K562 (cell line): ENCODE results near the gene NT5C1A. TPM values are rescaled to one million over a fixed set of nuclear protein-coding genes. Genes with fewer than 3 reads are reported as not detected.

ENCODE experiments used
- ATAC-seq: fragments of 200-7000 bp; cut with Tn5 transposase; 3 replicates; pipeline ENCODE4 v1.9.1; 2020; ENCODE audit warnings: moderate library complexity
- BruUV-seq: library from RNA; stranded (reverse); fragments of 400-500 nt; replicated peaks from 2 replicates; lab custom pipeline; 2021; lab: Mats Ljungman, UMichigan
- CTCF ChIA-PET: fragments of 300-600 bp; formaldehyde crosslinking; extraction: SDS; loops from one replicate; lab custom pipeline; 2021; ENCODE audit warnings: low intra/inter-chr PET ratio; lab: Yijun Ruan, JAX
- POLR2A ChIA-PET: fragments of 300-600, 350-650 bp; sonication (Branson Sonifier 250); formaldehyde crosslinking; extraction: SDS; loops from one replicate; lab custom pipeline; 2021; ENCODE audit warnings: antibody characterized with exemption, inconsistent platforms; lab: Yijun Ruan, JAX
- DNase-seq, 4 experiments: peaks; one replicate each; pipeline versions ENCODE4 v3.0.0 to v3.0.0-alpha.2; 2011 to 2018; ENCODE audit warnings: low spot score in 3 of 4, mixed read lengths in 3 of 4; ENCODE audit errors: extremely low read depth in 1 of 4
- FAIRE-seq: peaks from 2 replicates; lab custom pipeline; 2011; peaks lifted over from hg19 to GRCh38; lab: Jason Lieb, UNC
- H2AFZ ChIP-seq: 2 replicates; pipeline ENCODE4 v1.6.0; 2011; ENCODE audit warnings: low read depth, low read length, control low read depth, inconsistent platforms
- H3K27ac ChIP-seq: fragments of 200-600 bp; 3 replicates; pipeline ENCODE4 v1.8.0; 2011; ENCODE audit warnings: low read depth, mild to moderate bottlenecking, control low read depth, inconsistent platforms, low read length, moderate library complexity, mixed read lengths; ENCODE audit errors: extremely low read depth
- H3K27me3 ChIP-seq, 2 experiments: fragments of 300-600 bp in 1 of 2; 2 replicates in 1 of 2; 3 replicates in 1 of 2; pipeline versions ENCODE4 v1.6.0 to v1.8.0; 2011; ENCODE audit warnings: inconsistent platforms in 2 of 2, low read length in 2 of 2, mild to moderate bottlenecking in 1 of 2, mixed read lengths in 1 of 2, moderate library complexity in 1 of 2; ENCODE audit not compliant: control insufficient read depth in 2 of 2, insufficient read depth in 2 of 2
- H3K36me3 ChIP-seq: fragments of 300-600 bp; 3 replicates; pipeline ENCODE4 v1.8.0; 2011; ENCODE audit warnings: mild to moderate bottlenecking, low read length, inconsistent platforms; ENCODE audit not compliant: control insufficient read depth, insufficient read depth
- H3K4me1 ChIP-seq, 2 experiments: fragments of 200-600 bp in 1 of 2; replicated peaks in 1 of 2; 2 replicates in 1 of 2; 3 replicates in 1 of 2; pipeline versions ENCODE4 v1.5.1 to v1.8.0; 2011; ENCODE audit warnings: inconsistent platforms in 2 of 2, low read length in 2 of 2, mild to moderate bottlenecking in 1 of 2, mixed read lengths in 1 of 2, moderate library complexity in 1 of 2; ENCODE audit not compliant: control insufficient read depth in 2 of 2, insufficient read depth in 2 of 2
- H3K4me2 ChIP-seq: 2 replicates; pipeline ENCODE4 v1.6.1; 2011; ENCODE audit warnings: low read length, control low read depth, inconsistent platforms, mixed read lengths; ENCODE audit not compliant: insufficient read depth
- H3K4me3 ChIP-seq: fragments of 200-600 bp; sonication (generic), shearing (Covaris generic); 2 replicates; pipeline ENCODE4 v1.5.1; 2016; ENCODE audit warnings: control low read depth, inconsistent platforms
- H3K79me2 ChIP-seq: fragments of 200-600 bp; 3 replicates; pipeline ENCODE4 v1.8.0; 2011; ENCODE audit warnings: low read length, inconsistent platforms; ENCODE audit not compliant: control insufficient read depth, insufficient read depth
- H3K9ac ChIP-seq, 2 experiments: 2 replicates each; pipeline versions ENCODE4 v1.6.0 to v1.6.1; 2011; ENCODE audit warnings: low read depth in 2 of 2, low read length in 2 of 2, control low read depth in 1 of 2, inconsistent platforms in 1 of 2, mild to moderate bottlenecking in 1 of 2, mixed read lengths in 1 of 2; ENCODE audit not compliant: insufficient read depth in 1 of 2
- H3K9me1 ChIP-seq: one replicate; pipeline ENCODE4 v1.6.0; 2011; ENCODE audit warnings: inconsistent platforms, mild to moderate bottlenecking, low read length, moderate library complexity; ENCODE audit not compliant: control insufficient read depth, insufficient read depth
- H3K9me3 ChIP-seq: replicated peaks from 2 replicates; pipeline ENCODE4 v1.5.1; 2011; ENCODE audit warnings: low read depth, low read length, inconsistent platforms; ENCODE audit not compliant: control insufficient read depth, insufficient read depth
- H4K20me1 ChIP-seq: replicated peaks from 2 replicates; pipeline ENCODE4 v1.6.1; 2011; ENCODE audit warnings: low read length, inconsistent platforms, mixed read lengths; ENCODE audit not compliant: control insufficient read depth, insufficient read depth
- AFF4 ChIP-seq: sonication (generic); formaldehyde crosslinking; IDR thresholded peaks from 2 replicates; pipeline ENCODE4 v1.8.0; 2023; ENCODE audit warnings: mild to moderate bottlenecking, missing genetic modification reagents
- CLOCK ChIP-seq: fragments of 250-450 bp; sonication (Bioruptor Pico); IDR thresholded peaks from 2 replicates; pipeline ENCODE4 v1.4.0; 2020; ENCODE audit warnings: mild to moderate bottlenecking, moderate library complexity, borderline replicate concordance
- CREBBP ChIP-seq: IDR thresholded peaks from one replicate; pipeline ENCODE4 v1.6.1; 2012; ENCODE audit warnings: low read depth, mild to moderate bottlenecking, control low read depth, inconsistent platforms, low read length
- EP400 ChIP-seq: fragments of 450-650 bp; IDR thresholded peaks from 2 replicates; pipeline ENCODE4 v1.6.1; 2017; ENCODE audit warnings: antibody characterized with exemption, mild to moderate bottlenecking, moderate library complexity
- SMAD2 ChIP-seq: fragments of 150-350 bp; IDR thresholded peaks from 2 replicates; pipeline ENCODE4 v1.6.1; 2014; ENCODE audit warnings: low read depth, mild to moderate bottlenecking, low read length
- YY1 ChIP-seq, 3 experiments: IDR thresholded peaks; 2 replicates each; pipeline ENCODE4 v1.6.1; 2011; ENCODE audit warnings: low read length in 2 of 3, mild to moderate bottlenecking in 2 of 3, moderate library complexity in 2 of 3, borderline replicate concordance in 1 of 3, control low read depth in 1 of 3, low read depth in 1 of 3; ENCODE audit not compliant: insufficient read depth in 3 of 3, insufficient replicate concordance in 2 of 3, control insufficient read depth in 1 of 3, insufficient read length in 1 of 3; ENCODE audit errors: extremely low read depth in 1 of 3
- ZBTB7A ChIP-seq: IDR thresholded peaks from 2 replicates; pipeline ENCODE4 v1.6.1; 2011; ENCODE audit warnings: low read depth, mild to moderate bottlenecking, low read length, moderate library complexity, borderline replicate concordance; ENCODE audit not compliant: control insufficient read depth
- ZC3H8 ChIP-seq: fragments of 450-650 bp; IDR thresholded peaks from 2 replicates; pipeline ENCODE4 v1.6.1; 2017
- ZNF253 ChIP-seq: fragments of 250-450 bp; sonication (Bioruptor Pico); conservative IDR thresholded peaks from 2 replicates; pipeline ENCODE4 v1.6.1; 2021; ENCODE audit warnings: mild to moderate bottlenecking
- WGBS: fragments of 100-300 bp; shearing (Covaris generic); methylation state at CpG from one replicate; pipeline ENCODE4 v1.1.6; 2016; ENCODE audit warnings: low coverage, mixed read lengths; ENCODE audit not compliant: insufficient coverage; ENCODE audit errors: missing lambda C conversion rate; 5-methylcytosine and 5-hydroxymethylcytosine counted together
- in situ Hi-C: fragments of 300-500 bp; cut with MboI; formaldehyde crosslinking; loops from 4 replicates; pipeline ENCODE4 v1.15.0; 2018; ENCODE audit warnings: inconsistent platforms, mixed read lengths
- intact Hi-C: fragments of 100-400 bp; cut with micrococcal nuclease; formaldehyde crosslinking; loops from 2 replicates; pipeline ENCODE4 v1.14.2; 2022
- polyA plus RNA-seq, 8 experiments: library from polyadenylated mRNA; depleted of rRNA in 4 of 8; stranded (reverse) in 5 of 8; unstranded in 3 of 8; fragments of >200 nt; fragmentation: Nextera tagmentation in 2 of 8; fragmentation: Illumina TruSeq in 1 of 8; extraction: Ambion mirVana in 2 of 8; extraction: Trizol in 1 of 8; gene quantifications; 2 replicates each; pipeline versions ENCODE4 v1.2.1 to v1.2.3, GENCODE V29; 2011 to 2014; ENCODE audit warnings: inconsistent platforms in 1 of 8, missing spikeins in 1 of 8
- total RNA-seq, 7 experiments: library from RNA; depleted of rRNA in 6 of 7; stranded (reverse); fragments of >200 nt in 6 of 7; fragmentation: Illumina TruSeq in 2 of 7; extraction: Trizol in 2 of 7; gene quantifications; 2 replicates each; pipeline versions ENCODE4 v1.2.1 to v1.2.3, GENCODE V29; 2011 to 2021; ENCODE audit warnings: low replicate concordance in 1 of 7

Gene NT5C1A
- total and polyA plus RNA-seq, 9 of the 15 experiments (the other 6 are each of a cell fraction or from before 2014, with no cell fraction given) = not detected

DNA sequence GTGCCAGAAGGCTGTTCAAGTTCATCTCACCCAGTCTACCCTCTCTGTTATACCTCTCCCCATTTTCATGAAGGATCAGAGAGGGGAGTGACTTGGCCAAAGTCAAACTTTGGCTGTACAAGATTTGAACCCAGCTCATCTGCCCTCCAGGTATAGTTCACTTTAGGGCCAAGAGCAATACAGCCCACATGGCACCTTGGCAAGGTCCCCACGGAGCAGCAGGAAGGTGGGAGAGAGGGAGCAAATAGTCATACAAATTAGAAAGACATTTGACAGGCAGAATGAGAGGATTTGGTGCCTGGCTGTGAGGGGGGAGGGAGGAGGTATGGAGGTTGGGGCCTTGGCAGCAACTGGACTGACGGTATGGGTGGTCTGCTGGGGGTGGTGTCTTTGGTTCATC is 18.3 kb upstream of the NT5C1A start:
- Histone ChIP-seq H4K20me1 (no peaks in the 10 kb centered on the region), H3K36me3 (no peaks in the 10 kb centered on the region)
- no peak for FAIRE-seq
- POLR2A ChIA-PET = interaction anchor here (0.6 kb wide), 1 partner anchor 213 kb away, joined by 3 read pairs; no protein-coding TSS in a partner anchor
- in situ Hi-C loops = no loop called here
- TF ChIP-seq CREBBP = no peak
- TF ChIP-seq ZBTB7A = no peak
- no peak for TF ChIP-seq SMAD2
- no peak for TF ChIP-seq CLOCK (CRISPR knock-in tag)
- no peak for TF ChIP-seq YY1 (IDR thresholded peaks at IDR 0.05; ENCODE audit: borderline replicate concordance in 1 of 3, control insufficient read depth in 1 of 3, extremely low read depth in 1 of 3, insufficient read depth in 3 of 3, insufficient read length in 1 of 3, insufficient replicate concordance in 2 of 3, low read depth in 1 of 3, low read length in 2 of 3)
- no peak for TF ChIP-seq EP400
- TF ChIP-seq ZC3H8 = no peak
- TF ChIP-seq AFF4 (CRISPR knock-in tag) = no peak
- TF ChIP-seq ZNF253 (CRISPR knock-in tag) = no peak
- TF ChIP-seq, all 486 proteins: peak for 0
- WGBS = 0% methylated on average over 2 of the region's 2 CpGs
- no peak for ATAC-seq
- CTCF ChIA-PET = no interaction called here
- no peaks in the 10 kb centered on the region for H3K9me3 ChIP-seq
- no peak overlapping the region for H3K4me3 ChIP-seq
- no peak overlapping the region for H2AFZ ChIP-seq
- H3K79me2 ChIP-seq = no peaks in the 10 kb centered on the region
- H3K4me2 ChIP-seq = no peak overlapping the region
- BruUV-seq = no TSS peak
- intact Hi-C loops = no loop called here
- peaks cover 0 to 21% of the 10 kb centered on the region in 2 experiments; a peak in 2 of 5 replicates for H3K4me1 ChIP-seq
- peaks cover 19 to 78% of the 10 kb centered on the region in 2 experiments; a peak in 4 of 5 replicates for H3K27me3 ChIP-seq
- H3K9me1 ChIP-seq = no peaks in the 10 kb centered on the region
- H3K9ac ChIP-seq = no peak overlapping the region; a peak in 1 of 4 replicates
- no peak overlapping the region for H3K27ac ChIP-seq
- DNase-seq = no peak
